ENCODE results near the gene KCNIP1. TPM values are rescaled to one million over a fixed set of nuclear protein-coding genes. Genes with fewer than 3 reads are reported as not detected.
"Not testable (repeated sequence)": the region's sequence is repeated elsewhere in the genome, so short reads cannot be mapped to it uniquely, and the experiment has no call there.

Gene KCNIP1
- total and polyA plus RNA-seq, 9 donors = 1.9 to 8.3 (median 4.0) TPM

DNA sequence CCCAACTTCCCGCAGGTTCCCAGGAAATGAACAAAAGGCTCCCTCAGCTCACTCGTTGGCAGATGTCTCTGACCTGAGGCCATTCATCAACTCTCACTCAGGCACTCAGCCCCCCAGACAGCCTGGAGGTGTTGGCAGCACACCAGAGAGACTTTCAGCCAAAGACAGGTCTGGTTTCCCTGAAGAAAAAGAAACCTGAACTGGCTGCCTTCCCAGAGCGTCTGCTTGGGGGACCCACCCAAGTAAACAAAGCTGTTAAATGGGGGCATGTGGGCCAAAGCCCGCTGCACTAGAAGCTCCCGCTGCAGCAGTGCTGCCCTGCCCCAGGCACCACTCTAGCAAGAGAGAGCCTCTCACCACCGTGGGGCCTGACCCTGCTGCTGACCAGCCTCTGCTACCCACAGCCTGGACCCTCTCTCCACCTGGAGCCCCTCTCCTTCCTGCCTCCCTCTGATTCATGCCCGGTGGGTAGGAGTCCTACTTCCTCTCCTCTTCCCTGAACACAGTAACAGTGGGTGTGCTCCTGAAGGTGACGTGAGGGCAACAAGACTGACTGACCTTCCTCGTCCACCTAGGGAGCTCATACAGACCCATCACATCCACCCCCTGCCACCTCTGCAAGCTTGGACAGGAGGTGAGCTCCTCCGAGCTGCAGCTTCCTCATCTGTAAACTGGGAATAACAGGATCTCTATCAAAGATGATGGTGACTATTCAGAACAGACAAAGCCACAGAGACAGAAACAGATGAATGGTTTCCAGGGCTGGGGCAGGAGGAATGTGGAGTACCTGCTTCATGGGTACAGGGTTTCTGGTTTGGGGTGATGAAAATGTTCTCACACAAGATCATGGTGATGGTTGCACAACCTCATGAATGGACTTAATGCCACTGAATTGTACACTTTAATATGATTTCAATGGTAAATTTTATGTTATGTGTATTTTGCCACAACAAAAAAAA, 248.7 kb downstream of the KCNIP1 start:
- 21% methylated on average over 6 of the region's 10 CpGs for WGBS (ENCODE audit: insufficient coverage)
- Histone ChIP-seq H3K27me3 (ENCODE audit: control insufficient read depth, insufficient read depth, low read length) (peaks cover 9% of the 10 kb centered on the region), H3K4me3 (ENCODE audit: low read length) (no peak overlapping the region), H3K4me1 (ENCODE audit: control insufficient read depth, insufficient read depth, low read length) (peaks cover 19% of the 10 kb centered on the region), H3K27ac (ENCODE audit: low read length) (no peak overlapping the region), H3K9me3 (replicated peaks; ENCODE audit: control insufficient read depth, low read depth, low read length) (no peaks in the 10 kb centered on the region), H3K36me3 (ENCODE audit: control insufficient read depth, insufficient read depth, low read length) (no peaks in the 10 kb centered on the region)
- DNase-seq = peak; percentile 22

DNA sequence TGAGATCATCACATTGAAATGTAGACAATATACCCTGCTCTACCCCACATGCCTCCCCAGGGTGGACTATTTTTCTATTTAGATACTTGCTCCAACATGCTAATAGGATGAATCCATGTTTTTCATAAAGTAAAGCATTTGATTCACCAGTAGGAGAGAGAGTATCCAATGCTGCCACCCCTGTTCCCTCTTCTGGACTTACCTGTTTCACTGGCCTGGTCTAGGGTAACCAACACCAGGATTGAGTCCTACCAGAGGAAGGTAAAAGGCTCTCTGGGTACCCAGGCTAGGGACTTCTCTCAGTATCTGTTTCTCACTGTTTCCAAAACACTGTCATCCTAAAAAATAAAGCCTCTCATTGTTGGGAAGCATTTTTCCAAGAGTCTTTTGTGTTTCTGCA, 249.5 kb downstream of the KCNIP1 start:
- Histone ChIP-seq H3K4me3 (ENCODE audit: low read length) (no peak overlapping the region), H3K27ac (ENCODE audit: low read length) (no peak overlapping the region), H3K36me3 (ENCODE audit: control insufficient read depth, insufficient read depth, low read length) (no peaks in the 10 kb centered on the region), H3K9me3 (replicated peaks; ENCODE audit: control insufficient read depth, low read depth, low read length) (no peaks in the 10 kb centered on the region), H3K27me3 (ENCODE audit: control insufficient read depth, insufficient read depth, low read length) (peaks cover 9% of the 10 kb centered on the region), H3K4me1 (ENCODE audit: control insufficient read depth, insufficient read depth, low read length) (peaks cover 19% of the 10 kb centered on the region)
- no peak for DNase-seq

GRCh38 chr5:170754508-170754907, 250.7 kb downstream of the KCNIP1 start:
- H3K4me1 ChIP-seq (ENCODE audit: control insufficient read depth, insufficient read depth, low read length); DNase-seq; H3K27ac ChIP-seq (ENCODE audit: low read length); H3K9me3 ChIP-seq (replicated peaks; ENCODE audit: control insufficient read depth, low read depth, low read length); H3K27me3 ChIP-seq (ENCODE audit: control insufficient read depth, insufficient read depth, low read length); H3K36me3 ChIP-seq (ENCODE audit: control insufficient read depth, insufficient read depth, low read length); H3K4me3 ChIP-seq (ENCODE audit: low read length): not testable (repeated sequence)
- WGBS (ENCODE audit: insufficient coverage) = 88% methylated on average over 1 of the region's 2 CpGs

GRCh38 chr5:170755679-170756456, 252.0 kb downstream of the KCNIP1 start:
- H3K27ac ChIP-seq (ENCODE audit: low read length) = no peak overlapping the region
- no peaks in the 10 kb centered on the region for H3K36me3 ChIP-seq (ENCODE audit: control insufficient read depth, insufficient read depth, low read length)
- no peak overlapping the region for H3K4me3 ChIP-seq (ENCODE audit: low read length)
- no peaks in the 10 kb centered on the region for H3K9me3 ChIP-seq (replicated peaks; ENCODE audit: control insufficient read depth, low read depth, low read length)
- peaks cover 12% of the 10 kb centered on the region for H3K4me1 ChIP-seq (ENCODE audit: control insufficient read depth, insufficient read depth, low read length)
- WGBS (ENCODE audit: insufficient coverage) = 54% methylated on average over 5 of the region's 7 CpGs
- DNase-seq = peak; percentile 13
- peaks cover 5% of the 10 kb centered on the region for H3K27me3 ChIP-seq (ENCODE audit: control insufficient read depth, insufficient read depth, low read length)

- peaks cover 5% of the 10 kb centered on the region for H3K27me3 ChIP-seq (ENCODE audit: control insufficient read depth, insufficient read depth, low read length)
- 78% methylated on average over 5 of the region's 8 CpGs for WGBS (ENCODE audit: insufficient coverage)
- no peaks in the 10 kb centered on the region for H3K36me3 ChIP-seq (ENCODE audit: control insufficient read depth, insufficient read depth, low read length)
- H3K4me1 ChIP-seq (ENCODE audit: control insufficient read depth, insufficient read depth, low read length) = peaks cover 10% of the 10 kb centered on the region
- no peaks in the 10 kb centered on the region for H3K9me3 ChIP-seq (replicated peaks; ENCODE audit: control insufficient read depth, low read depth, low read length)
- no peak for DNase-seq
- no peak overlapping the region for H3K4me3 ChIP-seq (ENCODE audit: low read length)
- H3K27ac ChIP-seq (ENCODE audit: low read length) = no peak overlapping the region
These were observed 252.9 kb downstream of the KCNIP1 start for GRCh38 chr5:170756691-170757090.

GRCh38 chr5:170757182-170757601, 253.4 kb downstream of the KCNIP1 start:
- H3K4me1 ChIP-seq (ENCODE audit: control insufficient read depth, insufficient read depth, low read length) = peaks cover 10% of the 10 kb centered on the region
- no peak overlapping the region for H3K4me3 ChIP-seq (ENCODE audit: low read length)
- 47% methylated on average over 2 of the region's 4 CpGs for WGBS (ENCODE audit: insufficient coverage)
- H3K9me3 ChIP-seq (replicated peaks; ENCODE audit: control insufficient read depth, low read depth, low read length) = no peaks in the 10 kb centered on the region
- H3K27ac ChIP-seq (ENCODE audit: low read length) = no peak overlapping the region
- DNase-seq = peak; percentile 11
- peaks cover 5% of the 10 kb centered on the region for H3K27me3 ChIP-seq (ENCODE audit: control insufficient read depth, insufficient read depth, low read length)
- no peaks in the 10 kb centered on the region for H3K36me3 ChIP-seq (ENCODE audit: control insufficient read depth, insufficient read depth, low read length)

GRCh38 chr5:170757669-170758068, 253.8 kb downstream of the KCNIP1 start:
- Histone ChIP-seq H3K27ac (ENCODE audit: low read length) (no peak overlapping the region), H3K9me3 (replicated peaks; ENCODE audit: control insufficient read depth, low read depth, low read length) (no peaks in the 10 kb centered on the region), H3K4me1 (ENCODE audit: control insufficient read depth, insufficient read depth, low read length) (peaks cover 7% of the 10 kb centered on the region), H3K4me3 (ENCODE audit: low read length) (no peak overlapping the region), H3K27me3 (ENCODE audit: control insufficient read depth, insufficient read depth, low read length) (peaks cover 5% of the 10 kb centered on the region), H3K36me3 (ENCODE audit: control insufficient read depth, insufficient read depth, low read length) (no peaks in the 10 kb centered on the region)
- DNase-seq = no peak
- WGBS (ENCODE audit: insufficient coverage) = no CpG with 5 or more reads among the region's 2 CpGs

DNA sequence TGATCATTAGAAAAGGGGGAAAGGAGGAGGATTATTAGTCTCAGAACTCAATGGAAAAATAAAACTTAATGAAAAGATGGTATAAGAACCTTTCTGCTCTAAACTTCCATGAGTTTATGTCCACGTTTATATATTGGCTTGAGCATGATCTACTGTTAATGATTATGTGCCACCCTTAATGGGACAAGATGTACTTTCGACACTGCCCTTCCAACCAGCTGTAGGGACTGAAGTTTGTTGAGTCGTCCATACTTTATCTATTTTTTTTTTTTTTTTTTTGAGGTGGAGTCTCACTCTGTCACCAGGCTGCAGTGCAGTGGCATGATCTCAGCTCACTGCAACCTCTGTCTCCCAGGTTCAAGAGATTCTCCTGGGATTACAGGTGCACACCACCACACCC, 254.7 kb downstream of the KCNIP1 start:
- H3K27me3 ChIP-seq (ENCODE audit: control insufficient read depth, insufficient read depth, low read length) = peaks cover 5% of the 10 kb centered on the region
- H3K9me3 ChIP-seq (replicated peaks; ENCODE audit: control insufficient read depth, low read depth, low read length) = no peaks in the 10 kb centered on the region
- H3K27ac ChIP-seq (ENCODE audit: low read length) = no peak overlapping the region
- no CpG with 5 or more reads among the region's 3 CpGs for WGBS (ENCODE audit: insufficient coverage)
- no peak overlapping the region for H3K4me3 ChIP-seq (ENCODE audit: low read length)
- no peaks in the 10 kb centered on the region for H3K36me3 ChIP-seq (ENCODE audit: control insufficient read depth, insufficient read depth, low read length)
- peaks cover 7% of the 10 kb centered on the region for H3K4me1 ChIP-seq (ENCODE audit: control insufficient read depth, insufficient read depth, low read length)
- DNase-seq = no peak

DNA sequence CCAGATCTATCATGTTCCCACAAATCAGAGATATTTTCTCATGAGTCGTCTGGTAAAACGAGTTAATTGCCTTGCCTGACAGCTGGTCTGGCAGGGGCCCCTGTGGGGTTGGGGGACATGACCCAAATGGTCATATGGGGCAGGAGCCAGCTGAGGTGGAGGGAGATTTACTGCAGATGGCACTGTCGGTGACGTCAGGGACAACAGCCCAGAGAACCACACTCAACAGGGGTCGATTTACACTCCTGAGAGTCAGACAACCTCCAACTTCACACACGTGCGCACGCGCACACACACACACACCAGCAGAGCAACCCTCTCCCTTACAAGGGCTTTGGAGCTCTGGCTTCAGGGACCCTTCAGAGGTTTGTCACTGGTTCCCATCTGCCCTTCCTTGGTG, 256.3 kb downstream of the KCNIP1 start:
- Histone ChIP-seq H3K36me3 (ENCODE audit: control insufficient read depth, insufficient read depth, low read length) (no peaks in the 10 kb centered on the region), H3K9me3 (replicated peaks; ENCODE audit: control insufficient read depth, low read depth, low read length) (no peaks in the 10 kb centered on the region), H3K27me3 (ENCODE audit: control insufficient read depth, insufficient read depth, low read length) (peaks cover 3% of the 10 kb centered on the region), H3K4me3 (ENCODE audit: low read length) (no peak overlapping the region), H3K27ac (ENCODE audit: low read length) (no peak overlapping the region), H3K4me1 (ENCODE audit: control insufficient read depth, insufficient read depth, low read length) (peaks cover 7% of the 10 kb centered on the region)
- DNase-seq = no peak
- 63% methylated on average over 6 of the region's 9 CpGs for WGBS (ENCODE audit: insufficient coverage)

DNA sequence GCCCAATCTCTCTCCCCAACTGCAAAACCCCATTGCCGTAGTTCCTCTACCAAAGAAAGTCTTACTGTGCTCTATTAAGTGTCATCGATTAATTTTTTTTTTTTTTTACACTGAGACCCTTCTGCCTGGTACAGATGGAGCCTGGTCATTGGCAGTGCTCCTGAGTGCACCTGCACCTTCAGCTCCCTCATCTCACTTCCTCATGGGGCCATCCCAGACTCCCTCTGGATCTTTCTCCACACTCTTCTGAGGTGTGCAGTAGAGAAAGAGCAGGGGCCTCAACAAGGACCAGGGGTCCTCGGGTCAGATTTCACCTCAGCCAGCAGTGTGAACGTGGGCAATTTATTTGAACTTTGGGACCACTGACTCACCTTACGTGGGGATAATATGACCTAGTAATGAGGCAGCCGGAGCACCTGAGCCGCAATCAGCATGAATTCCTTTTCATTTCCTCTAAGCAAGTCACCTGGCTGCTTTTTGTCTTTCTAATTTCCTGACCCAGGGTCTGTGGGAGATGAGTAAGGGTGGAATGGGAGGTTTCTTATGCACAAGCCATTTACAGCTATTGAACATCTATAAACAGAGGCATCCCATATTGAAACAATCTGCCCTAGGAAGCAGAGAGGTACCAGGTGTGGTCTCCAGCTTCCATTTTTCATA, 257.4 kb downstream of the KCNIP1 start:
- no peaks in the 10 kb centered on the region for H3K36me3 ChIP-seq (ENCODE audit: control insufficient read depth, insufficient read depth, low read length)
- H3K27me3 ChIP-seq (ENCODE audit: control insufficient read depth, insufficient read depth, low read length) = peaks cover 3% of the 10 kb centered on the region
- peaks cover 5% of the 10 kb centered on the region for H3K4me1 ChIP-seq (ENCODE audit: control insufficient read depth, insufficient read depth, low read length)
- DNase-seq = no peak
- 86% methylated on average over 7 of the region's 7 CpGs for whole genome bisulfite sequencing (ENCODE audit: insufficient coverage)
- no peak overlapping the region for H3K4me3 ChIP-seq (ENCODE audit: low read length)
- no peaks in the 10 kb centered on the region for H3K9me3 ChIP-seq (replicated peaks; ENCODE audit: control insufficient read depth, low read depth, low read length)
- H3K27ac ChIP-seq (ENCODE audit: low read length) = no peak overlapping the region

All from muscle of leg (tissue), 11 donors.